Ovary (tissue), 9 donors: Measurements from ENCODE around the gene SOHLH1. TPM values are rescaled to one million over a fixed set of nuclear protein-coding genes. Genes with fewer than 3 reads are reported as not detected.
A peak's percentile ranks its signal among the peaks of the same experiment; 100 is the strongest.

Experiments
- DNase-seq, 5 donors: peaks; one replicate each; pipeline ENCODE4 v3.0.0-alpha.2; 2019 to 2020
- H3K27ac ChIP-seq, 2 donors: fragments of 200-600 bp; one replicate each; pipeline versions ENCODE4 v1.5.1 to v1.8.0; 2019 to 2022
- H3K27me3 ChIP-seq: fragments of 200-600 bp; one replicate; pipeline ENCODE4 v1.8.0; 2022
- H3K36me3 ChIP-seq: fragments of 200-600 bp; sonication (generic); one replicate; pipeline ENCODE4 v1.5.1; 2019
- H3K4me1 ChIP-seq: one replicate; pipeline ENCODE4 v1.8.1; 2013; ENCODE audit warnings: mild to moderate bottlenecking, moderate library complexity; ENCODE audit not compliant: insufficient read depth
- H3K4me3 ChIP-seq: fragments of 200-600 bp; sonication (generic); one replicate; pipeline ENCODE4 v1.5.1; 2017
- H3K9me3 ChIP-seq, 2 donors: fragments of 200-600 bp in 1 of 2; sonication (generic) in 1 of 2; one replicate each; pipeline versions ENCODE4 v1.5.1 to v1.8.1; 2013 to 2019; ENCODE audit warnings: mild to moderate bottlenecking in 1 of 2, moderate library complexity in 1 of 2
- EP300 ChIP-seq: sonication (generic); formaldehyde crosslinking; IDR thresholded peaks from one replicate; pipeline ENCODE4 v1.6.1; 2017; ENCODE audit warnings: antibody characterized with exemption
- POLR2A ChIP-seq: fragments of 450-650 bp; IDR thresholded peaks from one replicate; pipeline ENCODE4 v1.6.1; 2017; ENCODE audit warnings: antibody characterized with exemption, mild to moderate bottlenecking, moderate library complexity
- WGBS, 3 donors: extraction: QIAGEN DNeasy Blood & Tissue Kit in 1 of 3; methylation state at CpG; one replicate each; pipeline versions ENCODE4 v1.1.5 to v1.1.7; 2013 to 2017; 5-methylcytosine and 5-hydroxymethylcytosine counted together
- intact Hi-C, 4 donors: fragments of 100-400 bp; cut with DNase I; formaldehyde crosslinking; loops; one replicate each; pipeline versions ENCODE4 v1.11.0 to v1.15.1; 2022 to 2023
- polyA plus RNA-seq, 2 donors: library from polyadenylated mRNA; stranded (reverse); fragments of 200-250 nt in 1 of 2; fragments of 350-450 nt in 1 of 2; fragmentation: Illumina TruSeq in 1 of 2; extraction: RNeasy Lipid Tissue Mini Kit (QIAGEN cat#74804) in 1 of 2; gene quantifications; one replicate each; pipeline ENCODE4 v1.2.3, GENCODE V29; 2013 to 2014
- total RNA-seq, 7 donors: library from RNA; depleted of rRNA in 2 of 7; stranded (reverse); fragments of >200 nt in 2 of 7; fragmentation: NEBNext Ultra II Directional in 3 of 7; extraction: Animal tissue kit (Norgen Biotek cat#: 25700) in 3 of 7; gene quantifications; one replicate each; pipeline versions ENCODE4 v1.1.0 to v1.2.4, GENCODE V29; 2016 to 2023
- TF ChIP-seq, protein P1 (sequence below), 3 donors: fragments of 450-650 bp in 2 of 3; fragments of 200-600 bp in 1 of 3; IDR thresholded peaks; one replicate each; pipeline versions ENCODE4 v1.5.1 to v1.8.0; 2016 to 2022; ENCODE audit warnings: antibody characterized with exemption in 3 of 3, mild to moderate bottlenecking in 1 of 3
- donor health status: DM: no; HTN: no; CAD: no; lungs with moderate emphysema.
- donor health status: DM: no; HTN: no; CAD: no.
- donor health status: Bipolar disorder and iron deficiency.
- donor health status: DM: yes; HTN: yes; CAD: no.
- donor health status: DM: no; HTN: no; CAD: no.
- donor health status: DM: yes; HTN: yes; CAD: no.

SOHLH1 gene
- total and polyA plus RNA-seq, 9 donors, result 0.17 to 0.36 TPM; not detected in 7

DNA sequence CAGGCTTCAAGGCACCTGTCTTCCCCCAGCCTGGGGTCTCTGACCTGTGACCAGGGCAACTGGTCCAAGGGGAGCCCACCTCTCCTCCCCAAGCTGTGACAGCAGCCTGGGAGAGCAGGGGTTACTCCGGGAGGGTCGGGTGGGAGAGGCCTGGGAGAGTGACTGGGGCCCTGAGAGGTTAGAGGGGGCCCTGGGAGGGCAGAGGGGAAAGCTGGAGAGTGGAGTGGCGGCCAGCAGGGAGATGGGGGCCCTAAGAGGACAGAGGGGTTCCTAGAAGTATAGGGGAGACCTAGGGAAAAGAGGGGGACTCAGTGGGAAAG is 35.9 kb downstream of the SOHLH1 start:
- intact Hi-C loops, result no loop called here
- no peak overlapping the region for H3K4me3 ChIP-seq
- no peaks in the 10 kb centered on the region for H3K27me3 ChIP-seq
- WGBS, 3 donors, result 67 to 78% (median 73%) methylated on average over 3 of the region's 3 CpGs
- DNase-seq, result no peak
- no peaks in the 10 kb centered on the region for H3K36me3 ChIP-seq
- no peak overlapping the region for H3K27ac ChIP-seq
- H3K9me3 ChIP-seq, result no peaks in the 10 kb centered on the region
- peaks cover 6% of the 10 kb centered on the region for H3K4me1 ChIP-seq
- no peak for TF ChIP-seq POLR2A
- TF ChIP-seq, protein P1, sequence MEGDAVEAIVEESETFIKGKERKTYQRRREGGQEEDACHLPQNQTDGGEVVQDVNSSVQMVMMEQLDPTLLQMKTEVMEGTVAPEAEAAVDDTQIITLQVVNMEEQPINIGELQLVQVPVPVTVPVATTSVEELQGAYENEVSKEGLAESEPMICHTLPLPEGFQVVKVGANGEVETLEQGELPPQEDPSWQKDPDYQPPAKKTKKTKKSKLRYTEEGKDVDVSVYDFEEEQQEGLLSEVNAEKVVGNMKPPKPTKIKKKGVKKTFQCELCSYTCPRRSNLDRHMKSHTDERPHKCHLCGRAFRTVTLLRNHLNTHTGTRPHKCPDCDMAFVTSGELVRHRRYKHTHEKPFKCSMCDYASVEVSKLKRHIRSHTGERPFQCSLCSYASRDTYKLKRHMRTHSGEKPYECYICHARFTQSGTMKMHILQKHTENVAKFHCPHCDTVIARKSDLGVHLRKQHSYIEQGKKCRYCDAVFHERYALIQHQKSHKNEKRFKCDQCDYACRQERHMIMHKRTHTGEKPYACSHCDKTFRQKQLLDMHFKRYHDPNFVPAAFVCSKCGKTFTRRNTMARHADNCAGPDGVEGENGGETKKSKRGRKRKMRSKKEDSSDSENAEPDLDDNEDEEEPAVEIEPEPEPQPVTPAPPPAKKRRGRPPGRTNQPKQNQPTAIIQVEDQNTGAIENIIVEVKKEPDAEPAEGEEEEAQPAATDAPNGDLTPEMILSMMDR (IDR thresholded peaks at IDR 0.05), result no peak
- TF ChIP-seq EP300, result no peak

GRCh38 chr9:135662758-135663450 is 36.4 kb downstream of the SOHLH1 start, which contains the start of gene LCN9:
LCN9 (plus strand) TSS chr9:135663309; CDS start chr9:135663322, 13 bp downstream.
- peaks cover 6% of the 10 kb centered on the region for H3K4me1 ChIP-seq
- peak in 3 of 5 donors; percentile 57 to 83 (median 70) for DNase-seq
- TF ChIP-seq POLR2A (no peak), EP300 (no peak)
- TF ChIP-seq, protein P1 (IDR thresholded peaks at IDR 0.05), result no peak
- H3K27ac ChIP-seq, result no peak within 1 kb of the TSS
- H3K27me3 ChIP-seq, result no peaks in the 10 kb centered on the region
- H3K4me3 ChIP-seq, result no peak within 1 kb of the TSS
- H3K9me3 ChIP-seq, result no peaks in the 10 kb centered on the region
- 46 to 47% (median 46%) methylated on average over 25 of the region's 25 CpGs for WGBS, 3 donors
- intact Hi-C loops, result no loop called here
- H3K36me3 ChIP-seq, result no peaks in the 10 kb centered on the region

DNA sequence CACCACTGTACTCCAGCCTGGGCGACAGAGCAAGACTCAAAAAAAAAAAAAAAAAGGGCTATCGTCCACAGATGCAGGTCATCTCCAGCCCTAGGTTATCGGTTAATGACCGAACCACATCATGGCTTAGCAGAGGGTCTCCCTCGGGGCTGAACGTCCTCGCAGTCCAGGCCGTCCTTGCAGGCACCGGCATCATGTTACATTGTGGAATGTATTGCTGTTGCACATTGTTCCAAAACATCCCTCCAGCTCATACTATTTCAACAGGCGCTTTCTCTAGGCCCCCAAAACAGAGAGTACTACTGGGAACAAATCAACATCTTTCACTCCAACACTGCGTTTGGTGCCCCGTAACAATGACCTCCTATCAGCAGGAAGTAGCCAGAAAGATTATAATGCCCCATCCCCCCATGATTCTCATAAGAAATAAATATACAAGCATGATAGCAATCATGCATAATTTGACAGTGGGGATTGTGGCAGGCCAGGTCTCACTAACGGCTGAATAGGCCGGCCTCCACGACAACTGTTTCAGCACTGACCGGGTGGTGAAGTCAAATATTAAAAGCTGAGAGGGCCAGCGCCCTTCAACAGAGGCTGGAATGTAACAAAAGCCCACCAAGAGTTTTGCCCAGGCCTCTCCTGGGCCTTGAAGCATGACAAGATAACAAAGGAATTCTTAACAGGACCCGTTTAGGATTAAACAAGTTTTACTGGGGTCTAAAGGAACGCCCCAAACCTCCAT is 37.3 kb downstream of the SOHLH1 start:
- no peak overlapping the region for H3K27ac ChIP-seq
- H3K4me1 ChIP-seq, result peaks cover 6% of the 10 kb centered on the region
- H3K9me3 ChIP-seq, result no peaks in the 10 kb centered on the region
- H3K4me3 ChIP-seq, result no peak overlapping the region
- H3K27me3 ChIP-seq, result no peaks in the 10 kb centered on the region
- WGBS, 3 donors, result 10 to 33% (median 16%) methylated on average over 19 of the region's 19 CpGs
- peak in 3 of 5 donors; percentile 39 to 65 (median 42) for DNase-seq
- intact Hi-C loops, result no loop called here
- no peaks in the 10 kb centered on the region for H3K36me3 ChIP-seq
- no peak for TF ChIP-seq POLR2A
- TF ChIP-seq EP300, result no peak
- TF ChIP-seq, protein P1 (IDR thresholded peaks at IDR 0.05), result no peak

GRCh38 chr9:135660407-135660806 is 38.9 kb downstream of the SOHLH1 start:
- DNase-seq, result peak in 1 of 5 donors; percentile 34
- H3K27ac ChIP-seq, result no peak overlapping the region
- TF ChIP-seq, protein P1 (IDR thresholded peaks at IDR 0.05), result no peak
- TF ChIP-seq EP300, result no peak
- H3K4me1 ChIP-seq, result peaks cover 6% of the 10 kb centered on the region
- no peak overlapping the region for H3K4me3 ChIP-seq
- H3K27me3 ChIP-seq, result no peaks in the 10 kb centered on the region
- 92 to 96% (median 95%) methylated on average over 22 of the region's 22 CpGs for WGBS, 3 donors
- no peaks in the 10 kb centered on the region for H3K36me3 ChIP-seq
- H3K9me3 ChIP-seq, result no peaks in the 10 kb centered on the region
- intact Hi-C loops, result no loop called here
